Cardiac atrium fibroblast (primary cell): ENCODE results near the gene GBP1. TPM values are rescaled to one million over a fixed set of nuclear protein-coding genes. Genes with fewer than 3 reads are reported as not detected.

Experiments
- total RNA-seq: library from RNA; depleted of rRNA; stranded (reverse); fragments of >200 nt; gene quantifications from 2 replicates; pipeline ENCODE4 v1.2.3, GENCODE V29; 2015

Gene GBP1, protein sequence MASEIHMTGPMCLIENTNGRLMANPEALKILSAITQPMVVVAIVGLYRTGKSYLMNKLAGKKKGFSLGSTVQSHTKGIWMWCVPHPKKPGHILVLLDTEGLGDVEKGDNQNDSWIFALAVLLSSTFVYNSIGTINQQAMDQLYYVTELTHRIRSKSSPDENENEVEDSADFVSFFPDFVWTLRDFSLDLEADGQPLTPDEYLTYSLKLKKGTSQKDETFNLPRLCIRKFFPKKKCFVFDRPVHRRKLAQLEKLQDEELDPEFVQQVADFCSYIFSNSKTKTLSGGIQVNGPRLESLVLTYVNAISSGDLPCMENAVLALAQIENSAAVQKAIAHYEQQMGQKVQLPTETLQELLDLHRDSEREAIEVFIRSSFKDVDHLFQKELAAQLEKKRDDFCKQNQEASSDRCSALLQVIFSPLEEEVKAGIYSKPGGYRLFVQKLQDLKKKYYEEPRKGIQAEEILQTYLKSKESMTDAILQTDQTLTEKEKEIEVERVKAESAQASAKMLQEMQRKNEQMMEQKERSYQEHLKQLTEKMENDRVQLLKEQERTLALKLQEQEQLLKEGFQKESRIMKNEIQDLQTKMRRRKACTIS
- total RNA-seq = 14.6 and 19.7 TPM in 2 replicates

GRCh38 chr1:89065079-89065868, at the start of gene GBP1:
Gene GBP1, minus strand, starts transcription at chr1:89065208. Its CDS starts 1,974 bp downstream, at chr1:89063234.

GRCh38 chr1:89022167-89022959, 42.6 kb downstream of the GBP1 start, which contains the start of gene GBP3:
Gene GBP3, minus strand, starts transcription at chr1:89022866. Its CDS starts 2,145 bp downstream, at chr1:89020721.

Other genes with a start within 250 kb of the GBP1 start
- gene GTF2B, start 173.6 kb downstream of the GBP1 start, total RNA-seq = 30.5 and 34.1 TPM in 2 replicates
- gene KYAT3, start 72.6 kb downstream of the GBP1 start, total RNA-seq = 42.6 and 53.1 TPM in 2 replicates
- gene RBMXL1, start 72.6 kb downstream of the GBP1 start, total RNA-seq = 8.1 and 13.9 TPM in 2 replicates
- gene GBP3, start 42.3 kb downstream of the GBP1 start, total RNA-seq = 16.5 and 20.9 TPM in 2 replicates
- 9.6 and 12.6 TPM in 2 replicates for gene GBP2, start 60.9 kb upstream of the GBP1 start, total RNA-seq
- not detected in 2 replicates for gene GBP7, start 110.8 kb upstream of the GBP1 start, total RNA-seq
- gene GBP4, start 133.7 kb upstream of the GBP1 start, total RNA-seq = 0.54 and 0.81 TPM in 2 replicates
- 0.16 and 0.36 TPM in 2 replicates for gene GBP5, start 207.7 kb upstream of the GBP1 start, total RNA-seq